Loucy (cell line): ENCODE data around the gene HDX.

ENCODE experiments used
- EZH2phosphoT487 ChIP-seq: fragments of 200-600 bp; IDR thresholded peaks from 2 replicates; pipeline ENCODE4 v1.6.1; 2018; ENCODE audit warnings: antibody characterized with exemption, mild to moderate bottlenecking, moderate library complexity, borderline replicate concordance
- TF ChIP-seq, protein P1 (sequence below): fragments of 200-600 bp; sonication (generic); conservative IDR thresholded peaks from 2 replicates; pipeline ENCODE4 v1.5.1; 2014; ENCODE audit warnings: mild to moderate bottlenecking, antibody characterized with exemption, low read length

DNA sequence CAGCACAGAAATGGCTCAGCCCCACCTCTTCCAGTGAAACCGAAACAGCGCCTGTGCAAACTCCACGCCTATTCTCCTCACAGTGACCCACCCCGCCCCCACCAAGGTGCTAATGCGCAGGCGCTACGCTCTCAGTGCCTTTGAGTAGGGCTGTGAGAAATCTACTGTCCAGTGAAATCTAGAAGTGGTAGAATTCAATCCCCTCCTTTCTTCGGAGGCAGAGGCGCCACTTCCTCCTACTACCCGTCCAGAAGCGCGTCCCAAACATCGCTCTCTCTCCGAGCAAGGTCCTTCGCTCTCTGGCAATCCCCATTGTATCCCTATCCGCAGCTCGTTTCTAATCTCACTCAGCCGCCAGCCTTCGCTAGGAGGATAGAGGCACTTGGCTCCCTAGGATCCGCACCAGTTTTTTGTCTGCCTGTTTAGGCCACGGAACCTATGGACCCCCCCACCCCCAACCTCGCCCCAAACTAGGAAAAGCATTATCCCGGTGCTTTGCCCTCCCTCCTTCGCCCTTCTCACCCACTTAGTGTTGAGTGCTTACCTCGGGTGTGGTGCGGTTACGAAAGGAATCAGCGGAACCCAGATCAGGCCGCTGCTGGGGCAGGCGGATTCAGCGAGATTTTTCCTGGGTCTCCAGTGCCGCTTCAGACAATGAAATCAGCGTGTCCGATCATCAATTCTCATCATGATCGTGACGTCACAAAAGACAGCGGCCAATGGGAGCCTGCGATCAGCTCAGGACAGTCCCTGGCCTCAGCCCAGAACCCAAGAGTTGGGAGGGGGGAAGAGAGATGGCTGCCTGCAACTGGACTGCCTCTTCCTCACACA lies at the start of gene HDX:
- TF ChIP-seq, protein P1, sequence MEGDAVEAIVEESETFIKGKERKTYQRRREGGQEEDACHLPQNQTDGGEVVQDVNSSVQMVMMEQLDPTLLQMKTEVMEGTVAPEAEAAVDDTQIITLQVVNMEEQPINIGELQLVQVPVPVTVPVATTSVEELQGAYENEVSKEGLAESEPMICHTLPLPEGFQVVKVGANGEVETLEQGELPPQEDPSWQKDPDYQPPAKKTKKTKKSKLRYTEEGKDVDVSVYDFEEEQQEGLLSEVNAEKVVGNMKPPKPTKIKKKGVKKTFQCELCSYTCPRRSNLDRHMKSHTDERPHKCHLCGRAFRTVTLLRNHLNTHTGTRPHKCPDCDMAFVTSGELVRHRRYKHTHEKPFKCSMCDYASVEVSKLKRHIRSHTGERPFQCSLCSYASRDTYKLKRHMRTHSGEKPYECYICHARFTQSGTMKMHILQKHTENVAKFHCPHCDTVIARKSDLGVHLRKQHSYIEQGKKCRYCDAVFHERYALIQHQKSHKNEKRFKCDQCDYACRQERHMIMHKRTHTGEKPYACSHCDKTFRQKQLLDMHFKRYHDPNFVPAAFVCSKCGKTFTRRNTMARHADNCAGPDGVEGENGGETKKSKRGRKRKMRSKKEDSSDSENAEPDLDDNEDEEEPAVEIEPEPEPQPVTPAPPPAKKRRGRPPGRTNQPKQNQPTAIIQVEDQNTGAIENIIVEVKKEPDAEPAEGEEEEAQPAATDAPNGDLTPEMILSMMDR = no peak
- TF ChIP-seq EZH2phosphoT487 = no peak
